Fibroblast of gingiva (primary cell): ENCODE measurements around the gene VARS2.

Experiments used
- DNase-seq: peaks from one replicate; pipeline ENCODE4 v3.0.0-alpha.2; 2011; ENCODE audit warnings: low read depth

VARS2 gene

DNA sequence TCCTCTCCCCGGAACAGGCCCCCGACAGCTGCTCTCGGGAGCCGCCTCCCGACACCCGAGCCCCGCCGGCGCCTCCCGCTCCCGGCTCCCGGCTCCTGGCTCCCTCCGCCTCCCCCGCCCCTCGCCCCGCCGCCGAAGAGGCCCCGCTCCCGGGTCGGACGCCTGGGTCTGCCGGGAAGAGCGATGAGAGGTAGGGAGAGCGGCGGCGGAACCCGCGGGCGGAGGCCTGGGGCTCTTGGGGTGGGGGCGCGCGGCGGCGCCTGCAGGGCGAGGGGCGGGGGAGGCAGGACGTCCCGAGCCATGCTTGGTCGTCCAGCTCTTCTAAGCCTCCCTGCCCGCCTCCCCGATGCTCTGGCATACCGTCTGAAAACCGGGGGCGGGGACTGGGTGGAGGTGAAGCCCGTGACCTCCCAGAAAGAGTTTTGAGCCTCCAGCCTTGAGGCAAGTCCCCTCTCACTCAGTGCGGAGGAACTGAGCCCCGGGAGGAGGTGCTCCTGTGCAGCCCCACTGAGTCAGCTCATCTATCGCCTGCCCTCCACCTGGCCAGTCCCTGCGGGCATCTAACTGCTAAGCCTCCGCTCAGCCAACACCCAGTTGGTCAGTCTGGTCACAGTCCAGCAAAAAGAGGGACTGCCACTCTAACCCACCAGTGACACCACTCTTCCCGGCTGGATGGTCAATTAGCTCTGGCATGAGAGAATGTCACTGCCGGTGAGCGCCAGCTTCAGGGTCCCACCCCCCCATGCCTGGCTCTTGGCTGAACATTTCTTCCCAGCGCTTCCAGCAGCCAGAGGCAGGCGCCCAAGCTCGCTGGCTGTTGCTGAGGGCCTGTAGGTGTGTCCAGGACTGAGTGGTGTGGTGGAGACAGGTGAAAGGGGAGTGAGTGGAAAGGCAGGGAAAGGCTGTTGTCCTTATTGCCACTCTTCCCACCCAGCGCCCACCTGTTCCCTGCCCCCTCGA lies 29.2 kb upstream of the VARS2 start:
- no peak for DNase-seq

DNA sequence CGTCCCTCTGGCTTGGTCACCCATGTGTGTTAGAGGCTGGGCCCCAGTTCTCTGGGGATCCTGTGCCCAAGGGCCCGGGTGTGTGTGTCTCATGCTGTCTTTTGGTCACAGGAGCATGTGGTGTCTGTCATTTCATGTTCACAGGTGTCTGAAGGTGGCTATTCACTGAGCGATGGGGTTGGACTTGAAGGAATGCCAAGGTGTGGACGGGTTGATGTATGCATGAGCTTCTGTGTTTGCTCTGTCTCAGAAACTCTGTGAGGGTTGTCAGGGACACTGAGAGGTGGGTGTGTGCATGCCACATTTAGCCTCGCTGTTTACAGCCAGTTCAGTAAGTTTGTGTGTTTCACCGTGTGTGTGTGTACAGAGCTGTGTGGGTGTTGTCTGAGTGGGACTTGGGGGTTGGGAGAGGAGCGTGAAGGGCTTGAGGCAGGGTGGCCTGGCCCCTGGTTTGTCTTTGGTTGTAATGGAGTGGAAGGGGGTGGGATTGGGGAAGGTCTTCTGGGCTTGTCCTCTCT lies 28.5 kb upstream of the VARS2 start:
- no peak for DNase-seq

DNA sequence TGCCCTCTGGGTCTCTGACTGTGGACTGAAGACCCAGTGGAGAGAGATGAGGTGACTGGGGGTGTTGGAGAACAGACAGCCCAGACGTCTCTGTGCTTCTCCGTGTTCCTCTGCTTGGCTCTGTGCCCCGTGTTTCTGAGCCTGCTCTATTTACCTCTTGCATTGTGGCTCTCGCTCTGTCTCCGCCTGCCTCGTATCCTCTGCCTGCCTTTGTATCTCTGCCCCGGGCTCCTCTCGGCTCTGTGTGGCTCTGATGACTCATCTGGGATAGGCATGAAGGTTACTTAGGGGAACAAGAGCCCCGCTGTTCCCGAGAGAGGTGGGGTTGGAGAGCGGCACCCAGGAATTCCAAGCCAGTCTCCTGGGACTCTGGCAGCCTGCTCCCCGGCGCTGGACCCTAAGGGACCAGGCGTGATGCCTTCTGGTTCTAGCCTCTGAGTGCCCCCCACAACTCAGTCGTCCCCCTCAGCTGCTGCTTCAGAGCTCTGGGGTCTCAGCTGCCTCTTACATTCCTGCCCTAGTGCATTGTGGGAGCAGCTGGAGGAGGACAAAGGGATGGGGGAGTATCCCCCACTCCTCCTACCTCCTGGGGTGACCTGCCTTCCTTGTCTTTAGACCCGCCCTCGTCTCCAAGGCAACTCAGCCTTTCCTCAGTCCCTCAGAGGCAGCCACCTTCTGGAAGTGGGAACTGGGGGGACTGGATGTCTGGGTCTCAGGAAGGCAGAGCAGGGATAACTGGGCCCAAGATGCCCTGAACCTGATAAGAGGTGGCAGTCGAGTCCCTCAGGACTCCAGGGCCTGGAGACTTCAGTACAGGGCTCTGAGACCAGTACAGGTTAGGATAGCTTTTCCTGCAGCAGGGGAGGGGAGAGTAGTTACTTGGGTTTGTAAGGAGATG lies 27.8 kb upstream of the VARS2 start:
- peak; percentile 56 for DNase-seq

- no peak for DNase-seq
These were observed 27.2 kb upstream of the VARS2 start for GRCh38 chr6:30886897-30887255.

DNA sequence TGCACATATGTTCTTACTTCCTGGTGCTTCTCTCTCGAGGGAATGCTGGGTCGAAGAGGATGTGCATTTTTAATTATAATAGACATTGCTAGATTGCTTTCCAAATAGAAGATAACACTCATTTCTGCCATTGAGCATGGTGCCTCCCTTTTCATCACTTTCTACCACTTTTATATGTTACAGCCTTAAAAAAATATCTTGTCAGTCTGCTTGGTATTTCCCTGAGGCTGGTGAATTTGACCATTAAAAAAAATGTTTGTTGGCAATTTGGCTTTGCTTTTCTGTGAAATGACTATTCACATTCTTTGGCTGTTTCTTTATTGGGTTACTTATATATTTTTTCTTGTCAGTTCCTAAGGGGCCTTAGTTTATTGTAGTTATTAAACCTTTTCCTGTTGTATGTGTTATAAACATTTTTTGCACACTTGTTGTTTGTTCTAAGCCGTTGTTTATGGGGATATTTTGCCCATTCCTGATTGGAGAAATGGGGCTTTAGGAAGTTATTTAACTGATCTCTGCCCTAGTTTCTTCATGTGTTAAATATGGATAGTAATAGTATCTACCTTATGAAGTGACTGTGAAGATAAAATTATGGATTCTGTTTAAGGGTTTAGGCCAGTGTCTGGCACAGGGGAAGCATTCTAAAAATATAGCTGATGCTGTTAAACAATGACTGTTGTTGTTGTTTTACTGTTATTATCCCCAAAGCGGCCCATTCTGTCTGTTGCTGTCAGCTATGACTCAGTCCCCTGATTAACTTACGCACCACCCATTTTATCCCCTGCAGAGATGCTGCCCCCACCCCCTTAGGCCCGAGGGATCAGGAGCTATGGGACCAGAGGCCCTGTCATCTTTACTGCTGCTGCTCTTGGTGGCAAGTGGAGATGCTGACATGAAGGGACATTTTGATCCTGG lies 25.9 kb upstream of the VARS2 start:
- peak; percentile 43 for DNase-seq

GRCh38 chr6:30888816-30889495 lies 25.1 kb upstream of the VARS2 start:
- DNase-seq, result no peak

DNA sequence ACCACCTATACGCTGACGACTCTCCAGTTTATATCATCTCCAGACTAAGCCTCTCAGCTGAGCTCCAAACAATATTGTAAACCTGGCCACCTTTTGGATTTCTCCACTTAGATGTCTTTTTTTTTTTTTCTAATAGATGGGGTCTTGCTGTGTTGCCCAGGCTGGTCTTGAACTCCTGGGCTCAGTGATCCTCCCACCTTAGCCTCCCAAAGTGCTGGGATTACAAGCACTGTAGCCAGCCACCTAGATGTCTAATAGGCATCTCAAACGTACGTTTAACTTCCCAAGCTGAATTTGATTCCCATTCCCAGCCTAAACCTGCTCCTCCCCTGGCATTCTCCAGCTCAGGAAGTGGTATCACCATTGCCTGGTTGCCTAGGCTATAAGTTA lies 24.5 kb upstream of the VARS2 start:
- no peak for DNase-seq

DNA sequence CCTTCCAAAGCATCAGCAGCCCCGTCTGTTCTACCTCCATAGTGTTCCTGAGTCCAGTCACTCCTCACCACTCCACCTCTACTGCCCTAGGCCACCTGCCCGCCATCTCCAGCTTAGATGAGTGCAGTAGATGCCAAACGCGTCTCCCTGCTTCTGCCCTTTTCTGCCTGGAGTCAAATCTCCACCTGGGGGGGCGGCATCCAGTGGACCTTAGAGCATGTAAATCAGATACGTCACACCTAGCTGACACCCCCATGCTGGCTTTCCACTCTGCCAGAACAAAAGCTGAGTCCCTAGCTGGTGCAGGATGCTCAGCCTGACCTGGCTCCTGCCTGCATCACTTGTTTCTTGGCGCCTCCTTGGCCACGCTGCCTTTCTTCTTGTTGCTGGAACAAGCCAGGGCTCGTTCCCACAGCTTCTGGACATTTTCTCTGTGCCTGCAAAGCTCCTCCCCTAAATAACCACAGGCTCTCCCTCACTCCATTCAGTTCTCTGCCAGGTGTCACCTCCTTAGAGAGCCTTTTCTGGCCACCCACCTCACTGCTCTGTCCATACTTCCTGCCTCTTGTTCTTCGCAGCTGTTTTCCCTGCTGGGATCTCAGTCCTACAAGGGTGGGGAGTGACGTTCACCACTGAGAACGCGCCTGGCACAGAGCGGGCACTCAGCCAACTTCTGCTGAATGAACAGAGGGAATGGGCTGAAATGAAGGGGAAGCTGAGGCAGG lies 24.0 kb upstream of the VARS2 start:
- DNase-seq, result no peak

GRCh38 chr6:30890646-30891449 lies 23.2 kb upstream of the VARS2 start:
- DNase-seq, result no peak

- DNase-seq, result no peak
These were observed 22.7 kb upstream of the VARS2 start for GRCh38 chr6:30891450-30891723.

DNA sequence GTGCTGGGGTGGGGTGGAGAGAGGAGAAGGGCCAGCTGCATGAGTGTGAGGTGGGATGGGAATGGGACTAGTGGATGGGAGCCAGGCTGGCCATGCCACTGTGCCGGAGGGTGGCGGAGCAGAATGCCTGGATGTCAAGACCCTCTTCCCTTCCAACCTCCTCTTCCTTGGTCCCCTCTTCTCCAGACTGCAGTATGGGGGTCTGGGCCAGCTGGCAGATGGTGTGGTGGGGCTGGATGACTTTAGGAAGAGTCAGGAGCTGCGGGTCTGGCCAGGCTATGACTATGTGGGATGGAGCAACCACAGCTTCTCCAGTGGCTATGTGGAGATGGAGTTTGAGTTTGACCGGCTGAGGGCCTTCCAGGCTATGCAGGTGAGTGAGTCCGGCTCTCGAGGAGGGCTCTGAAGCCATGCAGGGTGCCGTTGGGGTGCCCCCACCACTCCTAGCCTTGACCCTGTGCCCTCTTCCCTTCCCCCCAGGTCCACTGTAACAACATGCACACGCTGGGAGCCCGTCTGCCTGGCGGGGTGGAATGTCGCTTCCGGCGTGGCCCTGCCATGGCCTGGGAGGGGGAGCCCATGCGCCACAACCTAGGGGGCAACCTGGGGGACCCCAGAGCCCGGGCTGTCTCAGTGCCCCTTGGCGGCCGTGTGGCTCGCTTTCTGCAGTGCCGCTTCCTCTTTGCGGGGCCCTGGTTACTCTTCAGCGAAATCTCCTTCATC lies 22.1 kb upstream of the VARS2 start:
- no peak for DNase-seq

DNA sequence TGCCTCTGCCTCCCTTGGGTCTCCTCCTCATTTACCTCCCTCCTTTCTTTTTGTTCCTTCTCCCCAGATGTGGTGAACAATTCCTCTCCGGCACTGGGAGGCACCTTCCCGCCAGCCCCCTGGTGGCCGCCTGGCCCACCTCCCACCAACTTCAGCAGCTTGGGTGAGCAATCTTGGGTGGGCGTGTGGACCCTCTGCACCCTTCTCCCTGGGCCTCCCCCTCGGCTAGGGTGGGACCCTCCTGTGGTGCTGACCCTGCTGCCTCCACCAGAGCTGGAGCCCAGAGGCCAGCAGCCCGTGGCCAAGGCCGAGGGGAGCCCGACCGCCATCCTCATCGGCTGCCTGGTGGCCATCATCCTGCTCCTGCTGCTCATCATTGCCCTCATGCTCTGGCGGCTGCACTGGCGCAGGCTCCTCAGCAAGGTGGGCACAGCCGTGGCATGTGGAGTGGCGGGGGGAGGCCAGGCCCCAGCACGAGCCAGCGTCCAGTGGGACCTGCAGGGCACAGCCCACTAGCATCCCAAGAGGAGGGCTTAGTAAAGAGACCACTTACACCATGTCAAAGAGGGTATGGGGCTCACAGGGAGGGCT lies 20.9 kb upstream of the VARS2 start:
- DNase-seq, result no peak

DNA sequence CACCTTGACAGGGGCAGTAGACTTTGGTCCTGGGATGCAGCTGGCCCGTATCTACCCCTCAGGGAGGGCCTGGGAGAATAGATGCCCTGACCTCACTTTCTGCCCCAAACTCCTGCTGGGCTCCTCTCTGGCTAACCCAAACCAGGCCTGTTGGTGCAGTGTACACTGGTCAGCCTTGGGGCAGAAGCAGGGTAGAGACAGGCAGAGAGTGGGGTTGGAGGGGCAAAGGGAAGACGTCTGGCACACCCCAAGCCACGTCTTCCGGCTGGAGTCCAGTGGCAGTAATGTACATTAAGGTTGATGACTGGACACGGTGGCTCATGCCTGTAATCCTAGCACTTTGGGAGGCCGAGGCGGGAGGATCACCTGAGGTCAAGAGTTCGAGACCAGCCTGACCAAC lies 20.4 kb upstream of the VARS2 start:
- no peak for DNase-seq

GRCh38 chr6:30894381-30894780 lies 19.7 kb upstream of the VARS2 start:
- DNase-seq, result no peak

GRCh38 chr6:30894935-30895334 lies 19.1 kb upstream of the VARS2 start:
- DNase-seq, result no peak

- DNase-seq, result no peak
These were observed 18.7 kb upstream of the VARS2 start for GRCh38 chr6:30895343-30895742.

- no peak for DNase-seq
These were observed 17.5 kb upstream of the VARS2 start for GRCh38 chr6:30896541-30896940.

DNA sequence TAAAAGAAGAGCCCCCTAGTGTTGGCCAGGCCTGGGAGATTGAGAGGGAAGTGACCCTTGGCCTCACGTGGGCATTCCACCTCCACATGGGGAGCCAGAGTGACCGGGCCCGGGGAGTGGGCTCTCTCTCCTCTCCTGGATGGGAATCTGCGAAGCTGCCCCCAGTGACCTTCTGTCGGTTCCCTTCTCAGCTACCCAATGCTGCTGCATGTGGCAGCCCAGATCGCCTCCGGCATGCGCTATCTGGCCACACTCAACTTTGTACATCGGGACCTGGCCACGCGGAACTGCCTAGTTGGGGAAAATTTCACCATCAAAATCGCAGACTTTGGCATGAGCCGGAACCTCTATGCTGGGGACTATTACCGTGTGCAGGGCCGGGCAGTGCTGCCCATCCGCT lies 16.2 kb upstream of the VARS2 start:
- DNase-seq, result no peak
